RPMI8226 (cell line): ENCODE results near the gene RASGEF1C.
A peak's percentile ranks its signal among the peaks of the same experiment; 100 is the strongest.

Source experiments
- DNase-seq: peaks from one replicate; pipeline ENCODE4 v3.0.0-alpha.2; 2015

Gene RASGEF1C

DNA sequence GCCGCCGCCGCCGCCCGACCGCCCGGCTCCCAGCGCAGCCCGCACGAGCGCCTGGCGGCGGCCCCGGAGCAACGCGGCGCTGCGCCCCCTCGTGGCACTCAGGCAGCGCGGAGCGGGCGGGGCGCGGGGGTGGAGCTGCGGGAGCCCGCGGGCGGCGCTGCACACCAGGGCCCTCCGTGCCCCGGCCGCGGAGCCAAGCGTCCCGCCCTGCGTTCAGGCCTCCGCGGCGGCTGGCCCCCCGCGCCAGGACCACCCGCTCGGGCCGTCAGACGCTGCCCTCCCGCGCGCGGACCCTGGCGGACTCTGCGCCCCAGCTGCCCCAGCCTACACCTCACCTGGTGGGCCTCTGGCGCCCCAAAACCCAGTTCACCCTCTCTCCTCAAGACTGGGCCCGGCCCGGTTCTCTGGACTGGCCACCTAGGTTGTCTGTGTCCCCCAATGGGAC lies at the start of gene RASGEF1C:
Gene RASGEF1C (minus strand): TSS at position 75 of the 445 bp plus-strand sequence. CDS start 71,159 bp downstream, outside the sequence.
- DNase-seq, result peak; percentile 80

- DNase-seq, result no peak
Observed at GRCh38 chr5:180253036-180253824, 44.2 kb upstream of the RASGEF1C start.

DNA sequence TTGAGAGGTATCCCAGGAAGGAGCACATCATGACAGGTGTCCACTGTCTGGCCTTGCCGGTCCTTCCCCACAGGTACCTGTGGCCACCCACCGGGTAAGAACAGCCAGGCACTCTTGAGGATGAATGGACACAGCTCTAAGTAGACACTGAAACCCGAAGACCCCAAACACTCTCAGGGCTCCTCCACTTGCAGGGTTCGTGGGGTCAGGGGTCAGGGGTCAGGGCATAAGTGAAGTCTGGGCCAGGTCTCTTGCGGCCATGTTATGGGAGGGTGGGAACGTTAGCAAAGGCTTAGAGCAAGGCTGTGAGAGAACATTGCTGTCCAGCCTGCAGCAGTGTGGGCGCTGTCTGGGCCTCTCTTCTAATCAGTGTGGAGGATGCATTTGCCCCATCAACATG lies 42.9 kb upstream of the RASGEF1C start:
- DNase-seq, result no peak

DNA sequence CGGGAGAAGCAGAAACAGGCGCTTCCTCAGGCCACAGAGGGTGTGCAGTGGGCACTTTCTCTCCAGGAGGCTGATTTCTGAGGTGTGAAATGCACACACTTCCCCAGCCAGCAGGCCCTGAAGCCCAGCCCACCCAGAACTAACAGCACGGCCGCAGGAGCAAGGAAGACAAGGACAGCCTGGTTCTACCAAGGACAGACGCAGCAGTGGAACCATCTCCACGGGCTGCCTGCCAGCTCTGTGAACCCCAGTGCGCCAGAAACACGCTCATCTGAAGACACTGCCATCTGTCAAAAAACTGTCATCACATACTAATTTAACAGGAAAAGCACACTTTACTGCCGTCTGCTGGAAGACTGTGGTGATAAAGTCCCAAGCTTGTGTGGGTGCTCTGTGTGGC lies 42.1 kb upstream of the RASGEF1C start:
- DNase-seq, result no peak

GRCh38 chr5:180250329-180250728 lies 41.3 kb upstream of the RASGEF1C start:
- no peak for DNase-seq

GRCh38 chr5:180241600-180241999 lies 32.6 kb upstream of the RASGEF1C start:
- no peak for DNase-seq

DNA sequence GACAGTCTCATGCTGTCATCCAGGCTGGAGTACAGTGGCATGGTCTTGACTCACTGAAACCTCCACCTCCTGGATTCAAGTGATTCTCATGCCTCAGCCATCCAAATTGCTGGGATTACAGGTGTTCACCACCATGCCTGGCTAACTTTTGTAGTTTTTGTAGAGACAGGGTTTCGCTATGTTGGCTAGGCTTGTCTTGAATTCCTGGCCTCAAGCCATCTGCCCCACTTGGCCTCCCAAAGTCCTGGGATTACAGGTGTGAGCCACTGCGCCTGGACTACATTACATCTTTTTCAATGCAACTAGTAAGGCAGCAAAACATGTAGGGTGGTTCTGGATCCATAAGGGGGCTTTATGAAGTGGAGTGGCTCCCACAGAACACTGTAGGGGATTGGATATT lies 29.6 kb upstream of the RASGEF1C start:
- DNase-seq, result no peak

DNA sequence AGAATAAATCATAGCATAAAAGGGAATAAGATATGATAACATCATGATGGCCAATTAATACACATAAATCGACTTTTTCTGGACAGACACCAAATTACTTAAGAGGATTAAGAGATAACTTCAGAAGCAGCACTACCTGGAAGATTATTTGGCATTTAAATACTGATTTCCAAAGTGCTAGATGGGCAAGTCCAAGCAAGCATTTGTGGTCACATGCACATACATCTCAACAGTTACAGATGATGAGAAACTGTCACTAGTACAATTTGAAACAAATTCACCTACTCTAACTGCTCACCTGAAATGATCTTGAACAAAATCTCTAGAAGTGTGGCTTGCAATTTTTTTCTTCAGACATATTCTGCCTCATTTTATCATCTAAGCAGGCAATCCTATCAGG lies 26.8 kb upstream of the RASGEF1C start:
- DNase-seq, result no peak

GRCh38 chr5:180235077-180235476 lies 26.1 kb upstream of the RASGEF1C start:
- no peak for DNase-seq

DNA sequence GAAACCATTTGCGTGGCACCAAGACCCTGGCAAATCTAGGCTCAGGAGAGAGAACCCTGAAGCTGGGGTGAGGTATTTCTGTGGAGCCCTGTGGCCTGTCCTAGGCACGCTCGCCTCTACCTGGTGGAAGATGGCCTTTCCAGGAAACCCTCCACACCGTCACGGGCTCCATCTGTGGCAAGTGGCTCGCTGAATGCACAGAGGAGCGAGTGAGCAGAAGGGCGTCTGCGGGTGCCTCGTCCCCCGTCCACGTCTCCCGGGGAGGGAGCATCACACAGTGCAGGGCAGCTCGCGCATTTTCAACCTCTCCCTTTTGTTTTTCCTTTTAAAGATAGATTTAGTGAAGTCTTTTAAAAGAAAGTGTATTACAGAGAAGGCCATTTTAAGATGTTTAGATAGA lies 25.3 kb upstream of the RASGEF1C start:
- DNase-seq, result no peak

- no peak for DNase-seq
Observed at GRCh38 chr5:180233729-180234128, 24.7 kb upstream of the RASGEF1C start.

DNA sequence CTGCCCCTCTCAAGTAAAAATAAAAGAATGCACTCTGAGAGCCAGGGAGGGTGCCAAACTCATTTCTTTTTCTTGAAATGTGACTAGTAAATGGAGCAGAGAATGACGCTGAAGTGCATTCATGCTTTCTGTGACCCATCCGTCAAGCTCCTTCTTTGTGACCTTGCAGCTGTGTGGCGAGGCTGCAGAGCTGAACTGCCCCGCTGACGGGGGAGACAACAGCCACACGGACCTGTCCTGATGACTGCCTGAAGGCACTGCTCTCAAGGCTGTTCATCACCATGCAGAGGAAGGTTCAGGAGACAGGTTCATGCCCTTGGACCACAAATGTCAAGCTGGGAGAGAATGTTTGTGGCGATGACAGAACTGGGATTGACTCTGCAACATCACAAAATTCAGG lies 21.0 kb upstream of the RASGEF1C start:
- DNase-seq, result no peak

GRCh38 chr5:180222056-180222455 lies 13.0 kb upstream of the RASGEF1C start:
- DNase-seq, result no peak

DNA sequence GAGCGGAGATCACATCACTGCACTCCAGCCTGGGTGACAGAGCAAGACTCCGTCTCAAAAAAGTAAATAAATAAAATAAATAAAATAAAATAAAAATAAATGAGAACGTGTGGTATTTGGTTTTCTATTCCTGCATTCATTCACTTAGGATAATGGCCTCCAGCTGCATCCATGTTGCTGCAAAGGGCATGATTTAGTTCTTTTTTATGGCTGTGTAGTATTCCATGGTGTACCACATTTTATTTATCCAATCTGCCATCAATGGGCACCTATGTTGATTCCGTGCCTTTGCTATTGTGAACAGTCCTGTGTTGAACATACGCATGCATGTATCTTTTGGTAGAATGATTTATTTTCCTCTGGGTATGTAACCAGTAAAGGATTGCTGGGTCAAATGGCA lies 8.8 kb upstream of the RASGEF1C start:
- DNase-seq, result no peak

DNA sequence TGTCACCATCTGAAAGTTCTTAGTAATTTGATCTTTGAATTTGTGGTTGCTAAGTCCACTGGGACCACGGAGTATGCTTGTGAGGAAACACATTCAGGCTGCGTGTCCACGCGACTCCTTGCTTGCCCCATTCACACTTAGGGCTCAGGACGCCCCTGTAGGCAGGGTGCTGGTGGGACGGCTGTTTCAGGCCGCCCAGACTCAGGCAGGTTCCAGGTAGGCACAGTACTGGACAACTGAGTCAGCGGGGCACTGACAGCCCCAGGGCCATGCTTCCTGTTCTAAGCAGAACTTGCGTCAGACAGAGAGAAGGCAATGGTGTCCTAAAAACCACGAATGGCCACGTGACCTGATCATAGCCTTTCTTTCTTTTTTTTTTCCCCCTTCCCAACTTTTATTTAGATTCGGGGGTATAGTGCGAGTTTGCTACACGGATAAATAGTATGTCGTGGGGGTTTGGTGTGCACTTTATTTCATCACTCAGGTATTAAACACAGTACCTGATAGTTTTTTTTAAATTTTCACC lies 7.7 kb upstream of the RASGEF1C start:
- DNase-seq, result no peak

DNA sequence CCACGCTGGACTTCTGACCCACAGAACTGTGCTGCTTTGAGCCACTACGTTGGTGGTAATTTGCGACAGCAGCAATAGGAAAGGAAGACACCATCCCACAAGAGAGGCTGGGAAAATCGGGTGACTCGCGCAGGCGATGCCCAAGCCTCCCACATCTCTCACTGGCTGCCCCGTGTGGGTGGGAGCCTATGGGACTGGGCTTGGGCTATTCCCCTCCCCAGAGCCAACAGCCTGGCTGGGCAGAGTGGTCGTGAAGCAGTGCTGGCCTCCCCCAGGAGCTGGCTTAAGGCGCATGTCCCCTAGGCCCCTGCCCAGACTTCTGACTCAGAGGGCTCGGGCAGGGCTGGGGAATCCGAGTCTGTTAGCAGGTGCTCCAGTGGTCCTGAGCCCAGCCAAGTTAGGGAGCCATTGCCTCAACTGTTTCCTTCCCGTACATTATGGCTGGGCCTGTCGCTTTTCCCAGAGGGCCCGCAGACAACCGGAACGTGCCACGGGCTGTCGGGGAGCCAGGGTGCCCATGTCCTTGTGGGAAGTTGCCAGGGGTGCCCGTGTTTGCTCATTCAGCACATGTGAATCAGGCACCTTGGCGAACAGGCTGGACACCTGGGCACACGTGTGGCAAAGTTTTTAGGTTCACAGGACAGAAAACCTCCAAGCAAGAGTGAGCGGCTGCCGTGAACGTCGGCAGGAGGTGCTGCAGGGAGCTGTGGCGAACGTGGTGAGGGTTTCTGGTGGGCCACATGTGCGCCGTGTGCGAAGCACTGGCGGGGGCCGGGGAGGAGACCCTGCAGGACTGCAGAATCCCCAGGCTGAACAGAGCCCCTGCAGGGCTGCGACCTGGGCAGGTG lies 7.0 kb upstream of the RASGEF1C start:
- DNase-seq, result no peak

DNA sequence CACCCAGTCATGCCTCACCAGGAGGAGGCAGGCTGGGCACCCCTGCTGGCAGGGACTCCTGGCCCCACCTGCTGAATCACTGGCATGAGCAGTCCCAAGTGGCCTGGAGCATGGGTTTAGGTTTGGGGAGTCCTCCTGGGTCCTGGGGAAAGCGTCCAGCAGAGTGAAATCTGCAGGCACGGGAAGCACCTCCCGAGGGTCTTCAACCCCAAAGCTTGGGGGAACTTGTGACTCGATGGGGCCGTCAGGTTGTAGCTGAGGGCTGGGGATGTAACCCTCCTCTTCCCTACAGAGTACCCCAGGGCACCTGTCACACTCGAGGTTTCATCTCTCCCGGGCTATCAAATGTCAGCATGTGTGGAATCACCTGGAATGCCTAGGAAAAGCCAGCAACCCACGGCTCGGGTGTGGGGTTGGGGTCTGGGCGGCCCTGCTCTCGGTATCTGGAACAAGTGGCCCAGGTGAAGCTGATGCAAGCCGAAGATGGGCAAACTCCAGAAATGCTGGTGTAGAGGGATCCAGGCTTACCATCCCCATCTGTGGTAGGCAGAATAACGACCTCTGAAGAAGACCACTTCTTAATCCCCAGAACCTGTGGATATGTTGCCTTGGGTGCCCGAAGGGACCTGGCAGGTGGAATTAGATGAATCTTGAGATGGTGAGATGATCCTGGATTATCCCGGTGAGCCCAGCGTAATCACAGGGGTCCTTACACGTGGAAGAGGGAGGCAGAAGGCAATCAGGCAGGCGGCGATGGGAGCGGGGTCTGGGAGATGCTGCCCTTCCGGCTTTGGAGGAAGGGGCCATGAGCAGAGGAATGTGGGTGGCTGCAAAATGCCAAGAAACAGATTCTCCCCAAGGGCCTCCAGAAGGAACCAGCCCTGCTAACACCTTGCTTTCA lies 6.1 kb upstream of the RASGEF1C start:
- no peak for DNase-seq

DNA sequence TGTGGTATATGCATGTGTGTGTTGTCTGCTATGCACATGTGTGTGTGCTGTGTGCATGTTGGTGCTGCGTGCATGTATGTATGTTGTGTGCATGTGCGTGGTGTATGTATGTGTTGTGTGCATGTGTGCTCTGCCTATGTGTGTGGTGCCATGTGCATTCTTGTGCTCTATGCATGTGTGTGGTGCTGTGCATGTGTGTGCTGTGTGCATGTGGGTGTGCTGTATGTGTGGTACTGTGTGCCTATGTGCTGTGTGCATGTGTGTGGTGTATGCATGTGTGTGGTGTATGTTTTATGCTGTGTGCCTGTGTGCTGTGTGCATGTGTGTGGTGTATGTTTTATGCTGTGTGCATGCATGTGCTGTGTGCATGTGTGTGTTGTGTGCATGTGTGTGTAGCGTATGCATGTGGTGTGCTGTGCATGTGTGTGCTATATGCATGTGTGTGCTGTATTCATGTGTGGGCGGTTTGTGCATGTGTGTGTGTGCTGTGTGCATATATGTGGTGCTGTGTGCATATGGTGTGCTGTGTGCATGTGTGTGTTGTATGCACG lies 4.7 kb upstream of the RASGEF1C start:
- no peak for DNase-seq

DNA sequence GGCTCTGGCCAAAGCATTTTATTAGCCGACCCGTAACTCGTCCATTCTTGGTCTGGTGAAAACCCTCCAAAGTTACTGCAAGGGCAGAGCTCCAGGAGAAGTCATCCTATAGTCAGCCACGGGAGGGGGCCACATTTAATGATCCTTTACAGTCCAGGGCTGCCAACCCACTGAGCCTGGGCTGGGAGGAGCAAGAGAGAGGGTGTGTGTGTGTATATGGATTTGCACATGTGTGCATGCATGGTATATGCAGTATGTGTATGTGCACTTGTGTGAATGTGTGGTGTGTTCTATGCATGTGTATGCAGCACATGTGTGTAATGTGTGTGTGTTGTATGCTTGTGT lies 4.2 kb upstream of the RASGEF1C start:
- no peak for DNase-seq

GRCh38 chr5:180212363-180213255 lies 3.6 kb upstream of the RASGEF1C start:
- DNase-seq, result no peak

DNA sequence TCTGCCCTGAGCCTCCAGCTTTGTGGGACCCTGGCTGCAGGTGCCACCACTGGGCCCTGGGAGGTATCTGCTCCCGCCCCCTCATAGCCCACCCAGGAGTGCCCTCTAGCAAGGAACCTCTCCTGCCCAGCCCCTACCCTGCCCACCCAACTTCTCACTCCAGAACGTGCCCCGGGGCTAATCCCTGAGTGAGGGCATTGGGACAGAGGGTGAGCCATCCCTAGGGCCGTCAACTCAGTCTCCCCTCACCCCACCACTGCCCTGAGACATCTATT lies 2.7 kb upstream of the RASGEF1C start:
- DNase-seq, result no peak
